G401.6 (cell line): Measurements from ENCODE around the gene TMEM11.
"Not testable (repeated sequence)": the region's sequence is repeated elsewhere in the genome, so short reads cannot be mapped to it uniquely, and the experiment has no call there.

Source experiments
- FAIRE-seq: peaks from 2 replicates; lab custom pipeline; 2012; peaks lifted over from hg19 to GRCh38; lab: Jason Lieb, UNC

The TMEM11 gene

DNA sequence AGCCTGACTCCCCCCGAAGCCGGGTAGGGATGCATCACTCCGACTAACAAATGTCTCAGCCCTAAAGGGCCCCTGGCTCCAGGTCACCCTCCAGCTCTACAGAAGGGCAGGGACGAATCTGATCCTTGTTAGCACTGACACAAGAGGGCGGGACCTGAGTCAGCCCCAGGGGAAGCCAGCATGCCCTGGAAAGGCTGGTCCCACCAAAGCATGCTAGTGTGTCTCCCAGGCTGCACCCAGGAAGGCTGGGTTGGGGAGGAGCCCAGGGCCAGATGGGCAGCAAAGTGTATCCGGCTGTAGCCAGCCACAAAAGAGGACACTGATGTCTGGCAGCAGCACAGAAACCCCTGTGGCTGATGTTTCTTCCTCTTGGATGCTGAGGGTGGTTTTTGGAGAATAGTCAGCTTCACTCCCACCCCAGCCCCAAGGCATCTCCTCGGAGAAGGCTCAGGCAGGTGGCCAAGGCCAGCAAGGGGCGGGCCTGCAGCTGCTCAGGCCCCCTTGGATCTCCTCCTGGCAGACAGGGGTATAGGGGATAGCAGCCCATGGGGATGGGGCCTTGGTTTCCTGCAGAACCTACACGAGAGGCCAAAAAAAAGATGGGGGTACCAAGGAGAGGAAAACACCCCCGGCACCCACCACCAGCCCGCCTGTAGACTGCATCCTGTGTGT lies 28.2 kb upstream of the TMEM11 start:
- no peak for FAIRE-seq

DNA sequence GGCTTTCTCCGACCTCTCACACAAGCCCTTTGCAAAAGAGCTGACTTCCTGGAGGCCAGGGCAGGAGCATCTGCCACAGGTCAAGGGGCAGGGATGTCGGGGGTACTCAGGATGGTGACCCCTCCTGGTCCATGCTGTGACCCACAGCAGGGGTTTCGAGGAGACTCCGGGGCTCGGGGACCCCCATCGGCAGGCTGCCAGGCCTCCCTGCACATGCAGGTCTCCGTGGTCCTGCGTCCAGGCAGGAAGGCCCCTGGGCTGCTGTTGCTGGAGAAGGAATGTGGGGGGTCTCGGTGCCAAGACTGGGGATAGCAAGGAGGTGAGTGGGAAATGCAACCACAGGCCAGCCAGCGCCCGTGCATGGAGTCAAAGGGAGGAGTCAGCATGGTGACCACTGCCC lies 27.6 kb upstream of the TMEM11 start:
- FAIRE-seq = no peak

DNA sequence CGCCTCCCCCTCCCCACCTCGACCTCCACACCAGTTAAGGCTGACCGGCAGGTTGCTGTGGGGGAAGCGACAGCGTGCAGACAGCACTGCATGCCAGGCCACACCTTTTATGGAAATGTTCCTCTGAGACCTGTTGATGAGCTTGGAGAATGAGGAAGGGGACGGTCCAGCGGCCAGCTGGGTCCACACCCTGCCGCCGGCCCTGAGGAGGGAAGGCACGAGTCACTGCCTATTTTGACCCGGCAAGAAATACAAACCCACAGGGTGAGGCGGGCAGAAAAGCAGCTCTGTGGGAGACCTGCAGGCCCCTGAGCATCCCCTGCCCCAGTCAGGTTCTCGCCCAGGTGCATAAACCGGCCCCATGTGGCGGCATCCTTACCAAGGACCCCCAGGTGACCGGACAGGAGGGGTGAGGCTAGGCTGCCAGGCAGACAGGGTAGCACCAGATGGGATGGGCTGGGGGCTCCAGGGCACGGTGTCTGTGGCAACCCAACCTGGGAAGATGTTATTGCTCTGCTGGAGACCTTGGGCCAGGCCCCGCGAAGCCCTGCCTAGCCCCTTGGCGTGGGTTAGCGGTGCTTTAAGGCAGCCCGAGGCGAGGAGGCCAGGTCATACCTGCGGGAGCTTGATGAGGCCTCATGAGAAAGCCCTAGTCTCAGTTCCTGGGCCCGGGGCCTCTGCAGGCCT lies 26.6 kb upstream of the TMEM11 start:
- FAIRE-seq = no peak

DNA sequence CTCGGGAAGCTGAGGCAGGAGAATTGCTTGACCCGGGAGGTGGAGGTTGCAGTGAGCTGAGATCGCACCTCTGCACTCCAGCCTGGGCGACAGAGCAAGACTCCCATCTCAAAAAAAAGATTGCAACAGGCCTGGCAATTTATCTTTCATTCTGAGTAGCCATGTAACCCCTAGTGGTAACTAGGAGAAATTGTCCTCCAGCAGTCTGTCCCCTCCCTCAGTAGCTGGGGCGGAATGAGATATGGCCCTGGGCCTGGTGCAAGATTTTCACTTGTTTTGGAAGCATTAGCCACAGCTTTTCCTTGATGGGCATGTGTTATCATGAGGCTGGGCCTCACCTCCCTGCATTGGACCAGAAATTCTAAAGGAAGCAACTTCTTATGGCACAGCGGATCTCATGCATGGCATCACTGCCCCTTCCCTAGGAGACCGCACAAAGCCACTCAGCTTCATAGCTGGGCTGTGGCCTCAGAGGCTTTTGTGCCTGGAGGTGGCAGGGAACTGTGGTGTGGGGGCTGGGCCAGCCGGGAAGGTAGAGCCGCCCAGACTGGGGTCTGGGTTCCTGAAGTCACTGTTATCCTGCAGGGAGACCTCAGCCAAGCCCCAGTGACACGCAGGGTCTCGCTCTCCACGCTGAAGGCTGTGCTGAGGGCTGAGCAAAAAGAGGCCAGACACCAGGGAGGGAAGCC lies 25.9 kb upstream of the TMEM11 start:
- no peak for FAIRE-seq

DNA sequence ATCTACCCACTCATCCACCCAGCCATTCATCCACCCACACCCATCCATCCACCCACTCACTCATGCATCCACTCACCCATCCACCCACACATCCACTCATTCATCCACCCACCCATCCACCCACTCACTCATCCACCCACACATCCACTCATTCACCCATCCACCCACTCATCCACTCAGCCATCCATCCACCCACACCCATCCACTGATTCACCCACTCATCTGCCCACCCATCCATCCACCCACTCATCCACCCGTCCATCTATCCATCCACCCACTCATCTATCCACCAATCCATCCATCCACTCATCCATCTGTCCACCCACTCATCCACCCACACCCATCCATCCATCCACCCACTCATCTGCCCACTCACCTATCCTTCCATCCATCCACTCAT lies 22.0 kb upstream of the TMEM11 start:
- no peak for FAIRE-seq

DNA sequence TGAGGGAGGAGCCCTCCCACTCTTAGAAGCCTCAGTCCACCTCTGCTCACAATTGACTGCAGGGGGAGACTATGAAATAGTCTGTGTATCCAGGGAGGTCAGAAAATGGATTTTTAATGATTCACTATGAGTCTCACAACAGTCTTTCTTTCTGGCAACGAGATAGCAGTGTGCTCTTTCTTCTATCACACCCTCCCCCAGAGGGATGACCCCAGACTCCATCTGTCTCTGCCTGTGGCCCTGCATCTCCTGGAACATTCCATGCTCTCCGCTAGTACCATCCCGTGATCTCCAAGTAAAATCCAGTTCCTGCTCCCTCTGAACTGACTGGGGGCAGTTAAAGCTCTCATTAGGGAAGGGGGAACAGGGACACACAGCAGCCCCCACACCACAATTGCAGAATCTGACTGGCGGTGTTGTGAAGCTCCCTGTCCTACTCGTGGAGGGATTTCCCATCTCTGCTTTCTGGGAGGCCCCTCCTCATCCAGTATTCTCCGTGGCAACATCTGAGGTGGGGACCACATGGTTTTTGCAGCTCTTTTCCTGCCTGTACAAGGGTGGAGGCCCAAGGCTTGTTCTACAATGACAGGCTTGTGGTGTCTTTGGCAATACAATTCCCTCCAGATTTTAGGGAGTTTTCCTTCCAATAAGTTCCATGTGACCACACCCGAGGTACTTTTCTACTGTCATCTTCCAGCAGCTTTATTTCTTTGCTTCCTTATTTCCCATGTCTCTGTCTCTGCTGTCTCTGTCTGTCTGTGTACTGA lies 19.8 kb upstream of the TMEM11 start:
- no peak for FAIRE-seq

DNA sequence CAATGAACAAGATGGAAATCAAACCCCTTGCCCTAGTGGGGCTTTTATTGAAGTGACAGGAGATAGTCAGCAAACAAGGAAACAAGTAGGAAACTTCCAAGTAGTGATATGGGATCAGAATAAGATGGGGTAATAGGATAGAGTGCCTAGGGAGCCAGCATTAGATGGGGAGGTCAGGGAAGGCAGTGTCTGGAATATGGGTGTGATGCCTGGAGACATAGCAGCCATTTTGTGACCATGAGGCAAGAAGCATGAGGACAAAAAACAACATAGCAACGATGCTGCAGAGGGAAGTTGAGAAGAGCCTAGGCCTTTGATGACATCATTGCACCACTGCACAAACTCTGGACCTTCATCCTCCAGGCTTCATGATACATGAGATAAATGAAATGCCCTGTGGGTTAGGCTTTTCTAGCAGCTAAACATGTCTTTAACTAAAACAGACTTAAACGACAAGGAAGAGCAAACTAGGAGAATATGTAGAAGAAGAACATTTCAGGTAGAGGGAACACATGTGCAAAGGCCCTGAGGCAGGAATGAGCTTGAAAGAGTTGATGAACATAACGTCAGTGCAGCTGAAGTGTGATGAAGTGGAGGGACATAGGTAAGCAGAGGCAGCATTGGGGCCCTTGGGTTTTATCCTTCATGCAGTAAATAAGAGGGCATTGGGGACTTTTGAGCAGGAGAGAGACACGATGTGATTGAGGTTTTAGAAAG lies 18.2 kb upstream of the TMEM11 start:
- FAIRE-seq = no peak

DNA sequence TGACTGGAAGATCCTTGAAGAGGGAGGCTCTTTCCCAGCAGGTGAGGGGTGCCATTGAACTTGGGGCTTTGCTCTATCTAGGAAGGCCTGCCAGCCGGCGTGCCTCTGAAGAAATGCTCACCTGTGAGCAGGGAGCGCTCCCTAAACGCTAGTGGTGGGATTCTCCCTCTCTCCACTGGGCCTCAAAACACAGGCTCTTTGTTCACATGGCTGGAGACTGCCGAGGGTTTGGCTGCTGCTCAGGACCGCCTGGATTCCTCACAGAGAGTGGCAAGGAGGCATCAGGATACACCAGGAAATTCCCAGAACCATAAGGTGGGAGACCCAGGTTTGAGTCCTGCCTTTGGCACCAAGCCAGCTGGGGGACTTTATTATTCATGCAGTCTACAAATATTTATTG lies 17.6 kb upstream of the TMEM11 start:
- FAIRE-seq = no peak

DNA sequence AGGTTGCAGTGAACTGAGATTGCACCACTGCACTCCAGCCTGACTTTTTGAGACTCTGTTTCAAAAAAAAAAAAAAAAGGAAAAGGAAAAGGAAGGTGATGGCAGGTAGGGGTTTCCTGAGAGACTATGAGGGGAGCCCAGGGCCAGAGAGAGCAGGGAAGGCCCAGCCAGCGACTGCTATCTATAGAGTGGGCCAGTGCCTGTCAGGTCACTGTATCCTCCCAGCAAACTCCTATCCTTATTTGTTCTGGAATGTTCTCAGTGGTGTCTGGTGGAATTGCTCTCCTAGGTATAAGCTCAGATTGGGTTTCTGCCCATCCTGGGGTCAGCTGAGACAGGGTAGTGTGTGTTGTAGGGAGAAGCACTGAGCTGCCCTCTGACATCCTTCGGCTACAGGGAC lies 14.9 kb upstream of the TMEM11 start:
- FAIRE-seq = no peak

DNA sequence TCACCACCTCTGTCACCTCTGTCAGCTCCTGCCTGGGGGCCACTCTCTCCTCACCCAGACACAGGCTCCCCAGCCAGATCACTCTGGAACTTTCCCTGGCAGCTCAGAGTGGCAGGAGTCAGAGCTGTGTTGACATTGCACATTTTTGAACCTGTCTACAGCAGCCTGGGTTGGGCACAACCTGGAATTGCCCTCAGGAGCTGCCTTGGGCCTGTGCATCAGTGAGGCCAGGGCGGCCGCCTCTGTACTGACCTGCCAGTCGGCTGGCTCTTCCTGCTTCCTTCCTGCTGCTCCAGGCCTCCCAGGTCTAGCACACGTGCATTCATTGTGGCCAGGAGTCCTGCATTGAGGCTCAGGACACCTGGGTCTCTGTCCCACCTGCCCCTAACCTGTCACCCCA lies 14.2 kb upstream of the TMEM11 start:
- no peak for FAIRE-seq

DNA sequence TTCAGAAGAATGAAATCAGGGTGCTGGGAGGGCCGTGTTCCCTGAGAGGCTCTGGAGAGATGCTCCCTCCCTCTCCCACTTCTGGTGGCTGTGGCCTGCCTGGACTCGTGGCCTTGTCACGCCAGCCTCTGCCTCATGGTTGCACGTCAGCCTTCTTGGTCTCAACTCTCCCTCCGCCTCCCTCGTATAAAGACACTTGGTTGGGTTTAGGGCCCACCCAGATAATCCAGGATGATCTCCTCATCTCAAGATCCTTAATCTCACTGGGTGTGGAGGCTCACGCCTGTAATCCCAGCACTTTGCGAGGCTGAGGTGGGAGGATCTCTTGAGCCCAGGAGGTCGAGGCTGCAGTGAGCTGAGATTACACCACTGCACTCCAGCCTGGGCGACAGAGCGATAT lies 13.3 kb upstream of the TMEM11 start:
- FAIRE-seq = not testable (repeated sequence)

DNA sequence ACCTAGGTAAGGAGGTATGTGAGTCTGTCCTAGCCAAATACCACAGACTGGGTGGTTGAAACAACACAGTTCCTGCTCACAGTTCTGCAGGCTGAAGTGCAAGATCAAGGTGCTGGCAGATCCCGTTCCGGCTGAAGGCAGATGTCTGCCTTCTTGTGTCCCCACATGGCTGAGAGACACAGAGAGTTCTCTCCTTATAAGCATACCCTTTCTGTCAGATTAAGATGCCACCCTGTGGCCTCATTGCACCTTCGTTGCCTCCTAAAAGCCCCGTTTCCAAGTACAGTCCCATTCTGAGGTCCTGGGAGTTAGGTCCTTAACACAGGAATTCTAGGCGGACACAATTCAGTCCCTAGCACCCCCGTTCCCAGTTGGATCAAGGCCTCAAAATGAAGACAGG lies 9.1 kb upstream of the TMEM11 start:
- no peak for FAIRE-seq

DNA sequence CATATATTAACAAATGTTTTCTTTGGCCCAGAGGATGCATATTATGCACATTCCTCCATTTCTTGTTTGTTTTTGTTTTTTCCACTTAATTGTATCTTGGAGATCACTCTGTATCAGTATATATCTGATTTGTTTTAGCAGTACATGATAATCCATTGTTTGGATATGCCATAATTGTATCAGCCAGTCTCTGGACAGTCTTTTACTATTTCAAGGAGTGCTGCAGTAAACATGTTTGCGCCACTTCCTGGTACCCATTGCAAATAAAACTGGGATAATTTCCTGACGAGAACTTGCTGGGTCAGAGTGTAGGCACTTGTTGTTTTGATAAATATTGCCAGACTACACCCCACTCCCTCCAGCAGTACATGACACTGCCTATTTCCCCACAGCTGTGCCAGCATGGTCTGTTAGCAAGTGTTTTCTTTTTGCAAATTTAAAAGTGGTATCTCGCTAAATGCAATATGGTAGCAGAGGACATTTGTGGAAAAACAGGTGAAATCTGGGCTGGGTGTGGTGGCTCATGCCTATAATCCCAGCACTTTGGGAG lies 4.9 kb upstream of the TMEM11 start:
- no peak for FAIRE-seq

DNA sequence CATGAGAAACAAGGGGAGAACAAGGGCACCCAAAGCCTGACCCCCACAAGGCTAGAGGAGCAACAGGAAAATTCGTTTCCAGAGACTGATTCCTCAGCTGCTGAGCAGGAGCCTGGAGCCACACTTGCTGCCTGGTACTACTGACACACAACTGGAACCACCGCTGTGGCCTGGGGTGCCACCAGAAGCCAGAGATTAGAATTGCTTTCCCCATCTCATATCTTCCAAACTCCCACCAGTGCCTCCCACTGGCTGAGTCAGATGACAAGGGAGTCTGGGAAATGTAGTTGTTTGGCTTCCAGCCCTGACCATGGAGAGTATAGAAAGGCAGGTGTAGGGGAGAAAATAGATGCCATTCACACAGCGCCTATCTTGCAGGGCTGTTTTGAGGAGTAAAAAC lies 4.1 kb upstream of the TMEM11 start:
- FAIRE-seq = no peak

DNA sequence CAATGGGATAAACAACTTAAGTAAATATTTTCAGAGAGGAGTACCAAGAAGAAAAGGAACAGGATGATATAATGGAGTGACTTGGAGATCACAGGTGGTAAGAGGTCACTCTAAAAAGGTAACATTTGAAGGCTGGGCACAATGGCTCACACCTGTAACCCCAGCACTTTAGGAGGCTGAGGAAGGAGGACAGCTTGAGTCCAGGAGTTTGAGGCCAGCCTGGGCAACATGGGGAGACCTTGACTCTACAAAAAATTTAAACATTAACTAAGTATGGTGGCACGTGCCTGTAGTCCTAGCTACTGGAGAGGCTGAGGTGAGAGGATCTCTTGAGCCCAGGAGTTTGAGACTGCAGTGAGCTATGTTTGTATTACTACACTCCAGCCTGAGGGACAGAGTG lies 3.4 kb upstream of the TMEM11 start:
- no peak for FAIRE-seq

DNA sequence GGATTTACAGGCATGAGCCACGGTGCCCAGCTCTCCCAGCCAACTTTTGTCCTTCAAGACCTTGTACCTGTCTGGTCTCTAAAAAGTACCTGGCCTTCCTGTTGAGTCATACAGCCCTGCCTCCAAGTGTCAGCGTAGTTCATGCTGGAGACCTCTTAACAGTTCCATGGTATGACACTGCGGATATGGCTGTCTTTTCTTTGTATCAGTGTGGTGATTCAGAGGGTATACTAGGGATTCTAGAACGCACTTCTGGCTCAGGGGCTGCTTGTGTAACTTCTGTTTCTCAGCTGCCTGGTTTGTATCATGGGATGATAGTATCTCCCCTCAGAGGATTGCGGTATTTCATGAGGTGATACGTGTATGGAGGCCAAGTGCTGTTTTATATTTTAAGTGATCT lies 2.0 kb upstream of the TMEM11 start:
- FAIRE-seq = no peak

DNA sequence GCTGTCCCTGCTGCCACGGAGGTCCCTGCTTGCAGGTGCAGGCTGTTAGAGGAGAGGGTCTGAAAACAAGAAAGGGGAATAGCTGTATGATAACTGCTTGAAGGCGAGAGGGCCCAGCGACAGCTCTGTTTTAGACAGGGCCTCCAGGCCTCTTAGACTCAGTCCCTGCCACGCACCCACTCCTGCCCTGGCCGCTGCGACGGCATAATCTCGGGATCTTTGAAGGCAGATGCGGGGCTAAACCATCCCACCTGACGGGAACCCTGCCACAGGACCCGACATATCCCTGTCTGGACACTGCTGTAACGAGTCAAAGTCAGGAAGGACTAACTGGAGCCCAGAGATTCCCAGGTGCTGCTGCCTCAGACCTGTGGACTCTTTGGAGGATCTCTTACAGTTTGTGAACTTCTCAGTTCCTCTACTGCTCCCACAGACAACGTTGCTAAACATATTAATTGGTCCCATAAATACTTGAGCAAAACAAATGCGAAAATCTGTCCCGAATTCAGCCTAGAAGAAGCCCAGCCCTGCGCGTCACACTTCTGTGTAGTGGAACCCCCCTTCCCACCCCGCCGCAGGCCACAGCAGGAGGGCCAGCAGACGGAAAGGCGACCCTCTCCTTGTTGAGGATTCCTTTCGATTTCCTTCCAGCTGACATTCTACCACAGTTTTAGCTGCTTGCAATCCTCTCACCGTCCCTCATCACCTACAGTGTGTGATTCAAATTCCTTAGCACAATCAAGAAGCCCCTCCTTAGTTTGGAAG lies 998 bp upstream of the TMEM11 start:
- FAIRE-seq = no peak

DNA sequence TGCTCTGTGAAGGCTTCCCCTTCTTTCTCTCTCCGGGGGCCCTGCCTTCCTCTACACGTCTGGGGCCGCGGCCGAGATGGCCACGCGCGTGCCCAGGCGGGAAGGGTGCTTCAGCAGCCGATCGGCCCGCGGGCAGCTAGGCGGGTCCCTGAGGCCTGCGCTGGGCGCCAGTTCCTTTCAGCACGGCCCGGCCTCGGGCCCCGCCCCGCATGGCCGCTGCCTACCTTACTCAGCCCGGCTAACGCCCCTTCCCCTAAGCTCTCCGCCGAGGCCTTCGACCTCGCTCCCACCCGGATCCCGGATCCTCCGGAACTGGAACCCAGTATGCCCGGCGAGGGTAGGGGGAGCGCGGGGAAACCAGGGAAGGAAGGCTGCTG lies 335 bp downstream of the TMEM11 start:
- FAIRE-seq = no peak

DNA sequence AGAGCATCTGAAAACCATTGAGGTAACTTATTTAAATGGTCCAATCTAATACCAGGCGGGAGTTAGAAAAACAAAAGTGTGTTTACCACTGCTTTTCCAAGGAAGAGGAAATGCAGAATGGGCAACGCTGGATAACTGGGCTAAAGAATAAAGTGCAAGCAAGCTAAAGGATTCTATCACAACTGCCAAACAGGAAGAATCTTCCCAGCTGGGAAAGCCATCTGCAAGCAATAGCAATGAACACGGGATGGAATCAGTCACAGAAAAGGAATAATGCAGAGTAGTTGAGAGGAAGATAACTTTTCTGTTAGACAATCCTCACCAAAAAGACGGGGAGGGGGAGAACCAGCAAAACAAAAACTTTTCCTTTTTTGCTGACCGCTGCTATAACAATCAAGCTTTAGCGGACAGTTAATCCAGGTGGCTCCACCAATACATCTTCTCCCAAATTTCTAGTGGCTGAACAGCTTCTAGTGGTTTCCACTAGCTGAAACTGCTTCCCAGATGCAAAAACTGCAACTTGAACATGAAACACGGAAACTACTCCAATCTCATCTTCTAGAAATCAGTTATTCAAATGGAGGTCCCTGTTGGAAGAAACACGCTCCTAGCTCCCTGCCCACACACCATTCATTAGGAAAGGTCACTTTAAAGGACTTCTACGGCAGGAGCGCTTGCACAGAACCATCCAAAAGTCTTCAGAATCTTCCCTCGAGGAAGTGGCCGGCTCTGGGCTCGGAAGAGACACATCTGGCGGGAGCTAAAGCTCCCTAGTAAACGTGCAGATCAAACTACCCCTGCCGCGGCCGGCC lies 929 bp downstream of the TMEM11 start:
- no peak for FAIRE-seq

DNA sequence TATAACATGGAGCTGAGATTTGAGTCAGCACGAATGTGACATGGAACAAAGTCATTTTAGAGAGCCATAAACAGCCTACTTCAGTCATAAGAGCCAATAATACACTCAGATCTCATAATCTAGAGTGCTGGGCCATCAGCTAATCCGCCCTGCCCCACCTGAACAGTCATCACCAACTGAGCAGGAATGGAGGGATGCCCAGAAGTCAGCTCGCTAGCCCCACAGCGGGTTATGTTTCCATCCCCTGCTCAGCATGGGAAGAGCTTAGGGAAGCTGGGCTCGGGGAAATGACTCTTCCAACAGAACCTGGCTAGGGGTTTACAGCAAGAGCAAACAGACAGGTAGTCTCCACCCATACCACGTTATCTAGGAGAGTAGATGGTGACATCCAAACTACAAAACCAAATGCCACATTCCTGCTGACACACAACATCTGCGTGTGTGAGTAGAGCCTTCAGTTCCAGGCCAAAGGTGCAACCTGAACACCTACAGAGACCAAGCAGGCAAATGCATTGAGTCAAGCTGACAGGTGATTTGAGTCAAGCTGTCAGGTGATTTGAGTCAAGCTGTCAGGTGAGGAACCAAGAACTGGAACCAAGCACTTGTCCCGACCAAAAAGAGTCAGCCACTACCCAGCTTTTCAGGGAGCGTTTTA lies 2.0 kb downstream of the TMEM11 start:
- no peak for FAIRE-seq
